Lower lobe of right lung (tissue), 2 donors: ENCODE measurements around the gene PAF1. TPM values are rescaled to one million over a fixed set of nuclear protein-coding genes. Genes with fewer than 3 reads are reported as not detected.

Experiments
- ATAC-seq, 2 donors: fragments of 200-7000 bp; cut with Tn5 transposase; one replicate each; pipeline ENCODE4 v1.9.1; 2020 to 2022; ENCODE audit warnings: mild to moderate bottlenecking in 2 of 2, moderate library complexity in 2 of 2
- DNase-seq: peaks from one replicate; pipeline ENCODE4 v3.0.0-alpha.2; 2020
- H3K27ac ChIP-seq: fragments of 200-600 bp; one replicate; pipeline ENCODE4 v1.8.0; 2022
- H3K27me3 ChIP-seq: fragments of 200-600 bp; one replicate; pipeline ENCODE4 v1.8.0; 2022; ENCODE audit warnings: low read depth
- H3K36me3 ChIP-seq: fragments of 200-600 bp; one replicate; pipeline ENCODE4 v1.8.0; 2022; ENCODE audit warnings: mild to moderate bottlenecking
- H3K4me1 ChIP-seq: fragments of 200-600 bp; one replicate; pipeline ENCODE4 v1.8.0; 2022
- H3K4me3 ChIP-seq: fragments of 200-600 bp; one replicate; pipeline ENCODE4 v1.8.0; 2022; ENCODE audit warnings: mild to moderate bottlenecking
- H3K9me3 ChIP-seq: fragments of 200-600 bp; one replicate; pipeline ENCODE4 v1.8.0; 2022
- CTCF ChIP-seq: fragments of 200-600 bp; IDR thresholded peaks from one replicate; pipeline ENCODE4 v1.8.0; 2022; ENCODE audit warnings: antibody characterized with exemption, mild to moderate bottlenecking
- intact Hi-C: fragments of 100-400 bp; cut with DNase I; formaldehyde crosslinking; loops from one replicate; pipeline ENCODE4 v1.11.0; 2022
- total RNA-seq: library from RNA; stranded (reverse); fragmentation: NEBNext Ultra II Directional; extraction: Animal tissue kit (Norgen Biotek cat#: 25700); gene quantifications from one replicate; pipeline ENCODE4 v1.2.1, GENCODE V29; 2021
- donor health status: DM: no; HTN: yes; CAD: no; lungs with severe emphysema.

PAF1 gene
- total RNA-seq, 1 donor from 2014 or later, result 33.7 TPM

DNA sequence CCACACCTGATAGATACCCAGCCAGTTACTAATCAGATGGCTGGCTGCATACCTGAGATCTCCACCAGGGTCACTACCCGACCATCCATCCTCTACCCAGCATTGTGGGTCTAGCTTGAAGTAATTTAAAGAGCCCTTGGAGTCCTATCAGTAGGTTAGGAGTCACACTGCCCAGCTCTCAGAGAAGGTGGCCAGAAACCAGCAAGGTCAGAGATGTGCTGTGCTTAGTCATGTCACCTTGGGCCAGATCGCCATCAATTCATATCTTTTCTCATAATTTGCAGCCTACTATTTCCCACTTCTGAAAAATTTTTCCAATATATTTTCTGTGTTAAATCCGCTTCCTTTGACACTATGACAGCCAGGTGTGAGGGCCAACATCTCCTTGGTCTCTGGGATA, 34.8 kb downstream of the PAF1 start:
- no peak for TF ChIP-seq CTCF
- ATAC-seq (no peak), DNase-seq (no peak)
- Histone ChIP-seq H3K27me3 (no peaks in the 10 kb centered on the region), H3K36me3 (peaks cover 93% of the 10 kb centered on the region), H3K4me1 (no peaks in the 10 kb centered on the region), H3K4me3 (no peak overlapping the region), H3K27ac (no peak overlapping the region), H3K9me3 (no peaks in the 10 kb centered on the region)
- intact Hi-C loops, result no loop called here

DNA sequence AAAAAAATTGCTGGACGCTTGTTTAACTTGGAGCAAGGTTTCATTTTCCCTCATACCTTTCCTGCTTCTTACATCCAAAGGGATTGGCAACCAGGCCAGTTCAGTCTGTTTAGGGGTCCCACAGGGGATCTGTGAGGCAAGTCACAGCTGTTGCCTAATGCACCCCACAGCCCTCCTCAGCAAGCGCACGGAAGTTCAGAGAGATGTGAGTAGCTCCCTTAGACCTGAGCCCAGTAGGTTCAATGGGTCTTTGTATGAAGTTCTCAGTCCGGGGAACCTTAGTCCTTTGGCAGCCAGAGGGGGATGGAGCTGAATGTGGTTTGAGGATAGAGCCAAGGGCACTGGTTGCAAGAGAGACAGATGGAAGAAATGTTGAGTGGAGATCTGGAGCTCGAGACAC, 35.7 kb downstream of the PAF1 start:
- ATAC-seq (no peak), DNase-seq (no peak)
- H3K36me3 ChIP-seq, result peaks cover 89% of the 10 kb centered on the region

DNA sequence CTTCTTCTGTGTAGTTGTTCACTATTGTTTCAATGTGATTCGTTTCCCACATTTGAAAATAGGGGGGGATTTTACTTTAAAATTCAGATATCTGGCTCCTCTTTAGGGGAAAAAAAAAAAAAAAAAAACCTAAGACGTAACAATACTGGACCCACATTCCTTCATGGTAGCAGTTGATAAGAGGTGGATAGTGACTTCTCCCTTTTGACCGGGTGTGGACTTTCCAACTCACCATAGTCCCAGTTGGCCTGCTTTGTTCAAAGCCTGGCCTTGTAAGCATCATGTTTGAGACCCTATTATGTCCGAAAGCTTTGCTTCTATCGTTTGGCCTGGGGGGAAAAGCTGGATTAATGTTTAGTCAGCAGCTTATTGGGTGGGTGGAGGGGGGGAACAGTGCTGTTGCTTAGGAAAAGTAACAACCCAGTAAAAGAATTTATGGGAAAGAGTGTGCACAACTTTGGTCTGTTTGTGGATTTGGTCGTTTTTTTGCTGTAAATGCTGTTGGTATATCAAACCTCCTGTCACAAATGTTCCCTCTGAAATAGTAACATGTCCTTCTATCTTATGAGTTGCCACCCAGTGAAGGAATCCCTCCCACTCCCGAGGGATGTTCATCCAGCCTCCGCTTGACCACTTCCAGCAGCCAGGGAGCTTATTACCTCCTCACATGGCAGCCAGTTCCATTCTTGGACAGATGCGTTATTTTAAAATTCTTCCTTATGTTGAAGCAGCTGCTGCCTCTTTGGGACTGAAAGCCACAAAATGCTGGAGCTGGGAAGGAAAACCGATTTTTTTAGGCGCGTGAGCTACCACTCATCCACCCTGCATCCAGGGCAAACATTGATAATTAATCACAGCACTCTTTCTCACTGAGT, 38.3 kb downstream of the PAF1 start:
- DNase-seq, result no peak
- no peak for TF ChIP-seq CTCF
- ATAC-seq, result no peak
- no peaks in the 10 kb centered on the region for H3K27me3 ChIP-seq
- H3K9me3 ChIP-seq, result no peaks in the 10 kb centered on the region
- H3K4me3 ChIP-seq, result no peak overlapping the region
- no peak overlapping the region for H3K27ac ChIP-seq
- intact Hi-C loops, result no loop called here
- peaks cover 7% of the 10 kb centered on the region for H3K4me1 ChIP-seq
- peaks cover 81% of the 10 kb centered on the region for H3K36me3 ChIP-seq

More for the DNA sequence above, 35.7 kb downstream of the PAF1 start:
- H3K27ac ChIP-seq, result no peak overlapping the region
- no peak overlapping the region for H3K4me3 ChIP-seq
- intact Hi-C loops, result no loop called here
- H3K27me3 ChIP-seq, result no peaks in the 10 kb centered on the region
- no peaks in the 10 kb centered on the region for H3K9me3 ChIP-seq
- H3K4me1 ChIP-seq, result no peaks in the 10 kb centered on the region
- TF ChIP-seq CTCF, result no peak

DNA sequence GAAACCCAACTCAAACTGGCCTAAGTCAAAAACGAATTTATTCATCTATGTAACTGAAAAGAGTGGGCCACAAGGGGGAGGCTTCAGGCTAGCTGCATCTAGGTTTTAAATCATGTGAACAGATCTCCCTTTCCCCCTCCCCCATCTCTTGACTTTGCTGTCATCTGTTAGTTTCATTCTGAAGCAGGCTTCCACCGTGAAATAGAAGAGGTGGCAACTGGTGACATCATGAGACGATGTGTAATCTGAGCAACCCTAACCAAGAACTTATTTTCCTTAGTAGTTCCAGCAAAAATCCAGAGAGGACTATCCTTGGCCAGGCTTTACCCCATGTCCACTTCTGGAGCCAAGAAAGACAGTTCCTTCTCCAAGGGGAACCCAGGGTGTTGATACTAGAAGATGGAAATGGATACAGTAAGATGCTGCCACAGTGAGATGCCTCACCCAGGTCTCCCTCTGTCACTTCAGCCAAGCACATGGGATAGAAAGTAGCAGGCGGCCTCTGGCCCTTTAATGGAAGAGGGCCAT, 39.3 kb downstream of the PAF1 start:
- intact Hi-C loops, result no loop called here
- H3K27ac ChIP-seq, result no peak overlapping the region
- H3K36me3 ChIP-seq, result peaks cover 71% of the 10 kb centered on the region
- H3K27me3 ChIP-seq, result no peaks in the 10 kb centered on the region
- H3K4me3 ChIP-seq, result no peak overlapping the region
- H3K4me1 ChIP-seq, result peaks cover 15% of the 10 kb centered on the region
- DNase-seq (no peak), ATAC-seq (no peak)
- H3K9me3 ChIP-seq, result no peaks in the 10 kb centered on the region
- TF ChIP-seq CTCF, result no peak

DNA sequence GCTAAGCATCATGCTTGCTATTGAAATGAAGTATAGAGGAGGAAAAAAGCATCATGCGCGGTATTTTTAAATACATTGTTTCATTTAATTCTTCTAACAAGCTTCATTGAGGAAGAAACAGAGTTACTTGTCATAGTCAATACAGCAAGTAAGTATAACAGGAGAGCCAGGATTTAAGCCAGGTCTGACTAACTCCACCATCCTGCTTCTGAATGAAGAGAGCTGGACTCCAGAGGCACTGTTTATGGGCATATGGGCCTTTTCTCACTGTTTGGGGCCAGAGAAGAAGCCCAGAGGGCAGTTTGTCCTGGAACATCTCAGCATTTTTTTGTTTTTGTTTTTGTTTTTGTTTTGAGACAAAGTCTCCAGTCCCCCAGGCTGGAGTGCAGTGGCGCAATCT, 40.8 kb downstream of the PAF1 start:
- no peak for ATAC-seq

More for the DNA sequence above, 40.8 kb downstream of the PAF1 start:
- peaks cover 56% of the 10 kb centered on the region for H3K36me3 ChIP-seq
- no peak overlapping the region for H3K27ac ChIP-seq
- H3K4me1 ChIP-seq, result peaks cover 27% of the 10 kb centered on the region
- no peak for TF ChIP-seq CTCF
- no peaks in the 10 kb centered on the region for H3K27me3 ChIP-seq
- intact Hi-C loops, result no loop called here
- DNase-seq, result no peak
- no peak overlapping the region for H3K4me3 ChIP-seq
- no peaks in the 10 kb centered on the region for H3K9me3 ChIP-seq
